ENCODE data around the gene GALNT13.

Gene GALNT13

GRCh38 chr2:154240921-154241379, 369.2 kb downstream of the GALNT13 start:
- no peaks in the 10 kb centered on the region for H3K27me3 Mint-ChIP-seq
- CTCF ChIA-PET = no interaction called here
- no peaks in the 10 kb centered on the region for H3K36me3 Mint-ChIP-seq
- no peak overlapping the region for H3K4me3 Mint-ChIP-seq
- H3K9me3 Mint-ChIP-seq = no peaks in the 10 kb centered on the region
- no peak for DNase-seq
- no peaks in the 10 kb centered on the region for H3K4me1 Mint-ChIP-seq
- H3K27ac Mint-ChIP-seq = no peak overlapping the region

- DNase-seq = no peak
- Mint-ChIP-seq H3K27me3 (no peaks in the 10 kb centered on the region), H3K9me3 (no peaks in the 10 kb centered on the region), H3K36me3 (no peaks in the 10 kb centered on the region), H3K27ac (no peak overlapping the region), H3K4me3 (no peak overlapping the region), H3K4me1 (no peaks in the 10 kb centered on the region)
- CTCF ChIA-PET = no interaction called here
Observed at GRCh38 chr2:154242687-154243086, 371.0 kb downstream of the GALNT13 start.

GRCh38 chr2:154243685-154244084, 372.0 kb downstream of the GALNT13 start:
- H3K27ac Mint-ChIP-seq = no peak overlapping the region
- H3K4me3 Mint-ChIP-seq = no peak overlapping the region
- no peaks in the 10 kb centered on the region for H3K4me1 Mint-ChIP-seq
- H3K27me3 Mint-ChIP-seq = no peaks in the 10 kb centered on the region
- CTCF ChIA-PET = no interaction called here
- no peak for DNase-seq
- H3K9me3 Mint-ChIP-seq = no peaks in the 10 kb centered on the region
- no peaks in the 10 kb centered on the region for H3K36me3 Mint-ChIP-seq

- Mint-ChIP-seq H3K36me3 (no peaks in the 10 kb centered on the region), H3K27me3 (no peaks in the 10 kb centered on the region), H3K4me1 (no peaks in the 10 kb centered on the region), H3K9me3 (no peaks in the 10 kb centered on the region), H3K27ac (no peak overlapping the region), H3K4me3 (no peak overlapping the region)
- DNase-seq = no peak
- CTCF ChIA-PET = no interaction called here
Observed at GRCh38 chr2:154244932-154245331, 373.2 kb downstream of the GALNT13 start.

- CTCF ChIA-PET = no interaction called here
- no peaks in the 10 kb centered on the region for H3K27me3 Mint-ChIP-seq
- H3K4me3 Mint-ChIP-seq = no peak overlapping the region
- H3K27ac Mint-ChIP-seq = no peak overlapping the region
- DNase-seq = no peak
- H3K9me3 Mint-ChIP-seq = no peaks in the 10 kb centered on the region
- H3K36me3 Mint-ChIP-seq = no peaks in the 10 kb centered on the region
- H3K4me1 Mint-ChIP-seq = no peaks in the 10 kb centered on the region
Observed at GRCh38 chr2:154247503-154247902, 375.8 kb downstream of the GALNT13 start.

- CTCF ChIA-PET = interaction anchor here (0.6 kb wide), 1 partner anchor 126 kb away, joined by 6 read pairs; no protein-coding TSS in a partner anchor
- H3K27ac Mint-ChIP-seq = no peak overlapping the region
- H3K27me3 Mint-ChIP-seq = no peaks in the 10 kb centered on the region
- H3K4me3 Mint-ChIP-seq = no peak overlapping the region
- peaks cover 1% of the 10 kb centered on the region for H3K9me3 Mint-ChIP-seq
- H3K36me3 Mint-ChIP-seq = no peaks in the 10 kb centered on the region
- DNase-seq = no peak
- H3K4me1 Mint-ChIP-seq = no peaks in the 10 kb centered on the region
Observed at GRCh38 chr2:154256136-154256535, 384.4 kb downstream of the GALNT13 start.

GRCh38 chr2:154259030-154259429, 387.3 kb downstream of the GALNT13 start:
- Mint-ChIP-seq H3K4me3 (no peak overlapping the region), H3K27ac (no peak overlapping the region), H3K4me1 (no peaks in the 10 kb centered on the region), H3K9me3 (peaks cover 1% of the 10 kb centered on the region), H3K36me3 (no peaks in the 10 kb centered on the region), H3K27me3 (no peaks in the 10 kb centered on the region)
- DNase-seq = no peak
- CTCF ChIA-PET = no interaction called here

- DNase-seq = no peak
Observed at GRCh38 chr2:154261473-154262027, 389.8 kb downstream of the GALNT13 start.

GRCh38 chr2:154263206-154263605, 391.5 kb downstream of the GALNT13 start:
- Mint-ChIP-seq H3K27me3 (no peaks in the 10 kb centered on the region), H3K36me3 (no peaks in the 10 kb centered on the region), H3K9me3 (no peaks in the 10 kb centered on the region), H3K4me1 (no peaks in the 10 kb centered on the region), H3K27ac (no peak overlapping the region), H3K4me3 (no peak overlapping the region)
- no peak for DNase-seq
- CTCF ChIA-PET = no interaction called here

More at GRCh38 chr2:154261473-154262027, 389.8 kb downstream of the GALNT13 start:
- CTCF ChIA-PET = no interaction called here
- Mint-ChIP-seq H3K36me3 (no peaks in the 10 kb centered on the region), H3K27ac (no peak overlapping the region), H3K4me1 (no peaks in the 10 kb centered on the region), H3K27me3 (no peaks in the 10 kb centered on the region), H3K4me3 (no peak overlapping the region), H3K9me3 (no peaks in the 10 kb centered on the region)

GRCh38 chr2:154264024-154264423, 392.3 kb downstream of the GALNT13 start:
- Mint-ChIP-seq H3K27me3 (no peaks in the 10 kb centered on the region), H3K27ac (no peak overlapping the region), H3K4me3 (no peak overlapping the region), H3K36me3 (no peaks in the 10 kb centered on the region), H3K4me1 (no peaks in the 10 kb centered on the region), H3K9me3 (no peaks in the 10 kb centered on the region)
- CTCF ChIA-PET = no interaction called here
- no peak for DNase-seq

GRCh38 chr2:154267983-154268382, 396.3 kb downstream of the GALNT13 start:
- H3K4me1 Mint-ChIP-seq = no peaks in the 10 kb centered on the region
- CTCF ChIA-PET = no interaction called here
- H3K4me3 Mint-ChIP-seq = no peak overlapping the region
- H3K36me3 Mint-ChIP-seq = no peaks in the 10 kb centered on the region
- H3K9me3 Mint-ChIP-seq = no peaks in the 10 kb centered on the region
- no peak for DNase-seq
- no peaks in the 10 kb centered on the region for H3K27me3 Mint-ChIP-seq
- no peak overlapping the region for H3K27ac Mint-ChIP-seq

- no peak overlapping the region for H3K27ac Mint-ChIP-seq
- H3K4me1 Mint-ChIP-seq = no peaks in the 10 kb centered on the region
- no peaks in the 10 kb centered on the region for H3K27me3 Mint-ChIP-seq
- no peaks in the 10 kb centered on the region for H3K36me3 Mint-ChIP-seq
- no peak for DNase-seq
- H3K4me3 Mint-ChIP-seq = no peak overlapping the region
- CTCF ChIA-PET = no interaction called here
- H3K9me3 Mint-ChIP-seq = peaks cover 4% of the 10 kb centered on the region
Observed at GRCh38 chr2:154280543-154280942, 408.8 kb downstream of the GALNT13 start.

GRCh38 chr2:154289870-154290269, 418.1 kb downstream of the GALNT13 start:
- peaks cover 28% of the 10 kb centered on the region for H3K9me3 Mint-ChIP-seq
- CTCF ChIA-PET = no interaction called here
- H3K36me3 Mint-ChIP-seq = no peaks in the 10 kb centered on the region
- no peaks in the 10 kb centered on the region for H3K4me1 Mint-ChIP-seq
- H3K27ac Mint-ChIP-seq = no peak overlapping the region
- DNase-seq = no peak
- H3K27me3 Mint-ChIP-seq = no peaks in the 10 kb centered on the region
- H3K4me3 Mint-ChIP-seq = no peak overlapping the region

- H3K4me3 Mint-ChIP-seq = no peak overlapping the region
- CTCF ChIA-PET = no interaction called here
- DNase-seq = no peak
- H3K4me1 Mint-ChIP-seq = no peaks in the 10 kb centered on the region
- no peaks in the 10 kb centered on the region for H3K27me3 Mint-ChIP-seq
- H3K9me3 Mint-ChIP-seq = peaks cover 28% of the 10 kb centered on the region
- H3K36me3 Mint-ChIP-seq = no peaks in the 10 kb centered on the region
- no peak overlapping the region for H3K27ac Mint-ChIP-seq
Observed at GRCh38 chr2:154291511-154291910, 419.8 kb downstream of the GALNT13 start.

GRCh38 chr2:154291927-154292326, 420.2 kb downstream of the GALNT13 start:
- Mint-ChIP-seq H3K27me3 (no peaks in the 10 kb centered on the region), H3K4me1 (no peaks in the 10 kb centered on the region), H3K4me3 (no peak overlapping the region), H3K27ac (no peak overlapping the region), H3K9me3 (peaks cover 28% of the 10 kb centered on the region), H3K36me3 (no peaks in the 10 kb centered on the region)
- no peak for DNase-seq
- CTCF ChIA-PET = no interaction called here

GRCh38 chr2:154293864-154294263, 422.1 kb downstream of the GALNT13 start:
- CTCF ChIA-PET = no interaction called here
- no peak overlapping the region for H3K4me3 Mint-ChIP-seq

More at GRCh38 chr2:154293864-154294263, 422.1 kb downstream of the GALNT13 start:
- Mint-ChIP-seq H3K27ac (no peak overlapping the region), H3K9me3 (peaks cover 17% of the 10 kb centered on the region), H3K27me3 (no peaks in the 10 kb centered on the region), H3K36me3 (no peaks in the 10 kb centered on the region), H3K4me1 (no peaks in the 10 kb centered on the region)
- no peak for DNase-seq
